K562 (cell line): ENCODE data around the gene SLC5A5. TPM values are rescaled to one million over a fixed set of nuclear protein-coding genes. Genes with fewer than 3 reads are reported as not detected.

ENCODE experiments used
- BRF1 ChIP-seq: IDR thresholded peaks from 3 replicates; pipeline ENCODE4 v1.6.1; 2011; ENCODE audit warnings: borderline replicate concordance, mild to moderate bottlenecking; ENCODE audit not compliant: insufficient read length; ENCODE audit errors: extremely low read depth
- CEBPB ChIP-seq: fragments of 450-650 bp; IDR thresholded peaks from 2 replicates; pipeline ENCODE4 v1.6.1; 2016; ENCODE audit warnings: missing genetic modification characterization, missing compliant biosample characterization
- CREBBP ChIP-seq: IDR thresholded peaks from one replicate; pipeline ENCODE4 v1.6.1; 2012; ENCODE audit warnings: low read depth, mild to moderate bottlenecking, control low read depth, inconsistent platforms, low read length
- CSDE1 ChIP-seq, 2 experiments: fragments of 450-650 bp; IDR thresholded peaks; 2 replicates each; pipeline ENCODE4 v1.6.1; 2016; ENCODE audit warnings: mild to moderate bottlenecking in 1 of 2
- FOXK2 ChIP-seq, 2 experiments: fragments of 450-650 bp; IDR thresholded peaks in 1 of 2; conservative IDR thresholded peaks in 1 of 2; 2 replicates each; pipeline ENCODE4 v1.6.1; 2016; ENCODE audit warnings: low read depth in 2 of 2, mild to moderate bottlenecking in 1 of 2
- HMG20B ChIP-seq: fragments of 250-450 bp; sonication (Bioruptor Pico); IDR thresholded peaks from 2 replicates; pipeline ENCODE4 v1.5.0; 2021; ENCODE audit warnings: mild to moderate bottlenecking
- ILF3 ChIP-seq: fragments of 450-650 bp; IDR thresholded peaks from 2 replicates; pipeline ENCODE4 v1.6.1; 2018; ENCODE audit warnings: antibody characterized with exemption, mild to moderate bottlenecking, moderate library complexity, borderline replicate concordance
- KLF13 ChIP-seq: fragments of 450-650 bp; IDR thresholded peaks from 2 replicates; pipeline ENCODE4 v1.6.1; 2016; ENCODE audit warnings: missing genetic modification characterization, low read depth, mild to moderate bottlenecking, missing compliant biosample characterization, moderate library complexity, borderline replicate concordance
- L3MBTL2 ChIP-seq: fragments of 450-650 bp; IDR thresholded peaks from 2 replicates; pipeline ENCODE4 v1.6.1; 2016; ENCODE audit warnings: mild to moderate bottlenecking, moderate library complexity
- NRF1 ChIP-seq, 2 experiments: fragments of 450-650 bp; IDR thresholded peaks in 1 of 2; conservative IDR thresholded peaks in 1 of 2; 2 replicates each; pipeline ENCODE4 v1.6.1; 2014; ENCODE audit warnings: mild to moderate bottlenecking in 2 of 2
- SMAD1 ChIP-seq: fragments of 150-350 bp; IDR thresholded peaks from 2 replicates; pipeline ENCODE4 v1.6.1; 2014; ENCODE audit warnings: low read length, low read depth; ENCODE audit not compliant: partially characterized antibody
- SP2 ChIP-seq: IDR thresholded peaks from 2 replicates; pipeline ENCODE4 v1.6.1; 2011; ENCODE audit warnings: mild to moderate bottlenecking, low read depth, low read length, moderate library complexity; ENCODE audit not compliant: poor library complexity, severe bottlenecking; ENCODE audit errors: extremely low read depth
- SRSF9 ChIP-seq: fragments of 200-400 bp; formaldehyde crosslinking; IDR thresholded peaks from 2 replicates; pipeline ENCODE4 v1.6.1; 2017; ENCODE audit warnings: low read depth, low read length, borderline replicate concordance
- TCF3 ChIP-seq: sonication (generic); formaldehyde crosslinking; IDR thresholded peaks from 2 replicates; pipeline ENCODE4 v1.4.0; 2020; ENCODE audit warnings: mild to moderate bottlenecking, missing genetic modification reagents
- TSC22D4 ChIP-seq: fragments of 450-650 bp; IDR thresholded peaks from 2 replicates; pipeline ENCODE4 v1.6.1; 2016; ENCODE audit warnings: missing genetic modification characterization, missing biosample characterization, control low read depth
- ZNF165 ChIP-seq: fragments of 250-450 bp; sonication (Bioruptor Pico); IDR thresholded peaks from 2 replicates; pipeline ENCODE4 v1.4.0; 2020; ENCODE audit warnings: borderline replicate concordance
- ZNF589 ChIP-seq: fragments of 200-800 bp; sonication (Bioruptor generic); IDR thresholded peaks from 2 replicates; pipeline ENCODE4 v1.6.1; 2016; ENCODE audit warnings: low read depth, missing genetic modification characterization, missing compliant biosample characterization
- polyA plus RNA-seq, 8 experiments: library from polyadenylated mRNA; depleted of rRNA in 4 of 8; stranded (reverse) in 5 of 8; unstranded in 3 of 8; fragments of >200 nt; fragmentation: Nextera tagmentation in 2 of 8; fragmentation: Illumina TruSeq in 1 of 8; extraction: Ambion mirVana in 2 of 8; extraction: Trizol in 1 of 8; gene quantifications; 2 replicates each; pipeline versions ENCODE4 v1.2.1 to v1.2.3, GENCODE V29; 2011 to 2014; ENCODE audit warnings: inconsistent platforms in 1 of 8, missing spikeins in 1 of 8
- total RNA-seq, 7 experiments: library from RNA; depleted of rRNA in 6 of 7; stranded (reverse); fragments of >200 nt in 6 of 7; fragmentation: Illumina TruSeq in 2 of 7; extraction: Trizol in 2 of 7; gene quantifications; 2 replicates each; pipeline versions ENCODE4 v1.2.1 to v1.2.3, GENCODE V29; 2011 to 2021; ENCODE audit warnings: low replicate concordance in 1 of 7
- TF ChIP-seq, protein P1 (sequence below): fragments of 450-650 bp; formaldehyde crosslinking; IDR thresholded peaks from 2 replicates; pipeline ENCODE4 v1.4.0; 2022; ENCODE audit warnings: missing genetic modification characterization
- TF ChIP-seq, protein P2 (sequence below): fragments of 250-450 bp; sonication (Bioruptor Pico); IDR thresholded peaks from 2 replicates; pipeline ENCODE4 v1.5.0; 2020; ENCODE audit warnings: mild to moderate bottlenecking, borderline replicate concordance
- TF ChIP-seq, protein P3 (sequence below): sonication (generic); formaldehyde crosslinking; IDR thresholded peaks from 2 replicates; pipeline ENCODE4 v1.8.0; 2022; ENCODE audit warnings: mild to moderate bottlenecking, missing genetic modification reagents
- TF ChIP-seq, protein P4 (sequence below): fragments of 250-450 bp; sonication (Bioruptor Pico); IDR thresholded peaks from 2 replicates; pipeline ENCODE4 v1.9.0; 2021; ENCODE audit warnings: mild to moderate bottlenecking, inconsistent platforms

Gene SLC5A5
- total and polyA plus RNA-seq, 9 of the 15 experiments (the other 6 are each of a cell fraction or from before 2014, with no cell fraction given): 0.10 to 0.73 (median 0.23) TPM

DNA sequence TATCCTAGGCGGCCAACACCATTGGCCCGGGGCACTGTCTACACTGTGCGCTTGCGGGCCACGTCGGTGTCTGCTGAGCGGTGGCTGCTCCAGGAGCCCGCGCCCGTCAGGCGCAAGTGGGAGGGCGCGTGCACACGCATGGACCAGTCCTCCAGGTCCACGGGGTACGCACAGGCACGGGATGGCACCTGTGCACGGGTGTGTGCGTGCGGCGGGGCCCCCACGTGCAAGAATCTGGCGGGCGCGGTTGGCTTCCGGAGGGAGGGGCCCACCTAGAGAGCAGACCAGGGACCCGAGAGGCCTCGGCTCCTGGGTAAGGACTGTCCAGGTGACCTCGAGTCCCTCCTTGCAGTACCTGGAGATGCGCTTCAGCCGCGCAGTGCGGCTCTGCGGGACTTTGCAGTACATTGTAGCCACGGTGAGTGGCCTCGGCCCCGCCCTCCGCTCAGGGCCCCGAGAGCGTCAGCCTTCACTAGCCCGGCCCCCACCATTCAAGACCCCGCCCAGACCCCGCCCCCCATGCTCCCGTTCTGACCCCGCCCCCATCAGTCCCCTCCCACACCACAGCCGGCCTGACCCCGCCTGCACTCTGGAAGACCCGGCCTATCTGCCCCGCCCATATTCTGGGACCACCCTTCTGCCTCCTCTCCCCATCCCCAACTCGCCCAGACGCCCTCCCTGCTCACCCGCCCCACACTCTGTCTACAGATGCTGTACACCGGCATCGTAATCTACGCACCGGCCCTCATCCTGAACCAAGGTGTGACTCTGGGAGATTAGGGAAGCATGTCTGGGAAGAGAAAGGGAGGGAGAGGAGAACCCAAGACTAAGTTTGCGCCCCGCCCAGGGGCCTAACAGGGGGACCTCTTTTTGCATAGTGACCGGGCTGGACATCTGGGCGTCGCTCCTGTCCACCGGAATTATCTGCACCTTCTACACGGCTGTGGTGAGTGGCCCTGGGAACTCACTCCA lies 2.3 kb downstream of the SLC5A5 start (continued):
- TF ChIP-seq, protein P1, sequence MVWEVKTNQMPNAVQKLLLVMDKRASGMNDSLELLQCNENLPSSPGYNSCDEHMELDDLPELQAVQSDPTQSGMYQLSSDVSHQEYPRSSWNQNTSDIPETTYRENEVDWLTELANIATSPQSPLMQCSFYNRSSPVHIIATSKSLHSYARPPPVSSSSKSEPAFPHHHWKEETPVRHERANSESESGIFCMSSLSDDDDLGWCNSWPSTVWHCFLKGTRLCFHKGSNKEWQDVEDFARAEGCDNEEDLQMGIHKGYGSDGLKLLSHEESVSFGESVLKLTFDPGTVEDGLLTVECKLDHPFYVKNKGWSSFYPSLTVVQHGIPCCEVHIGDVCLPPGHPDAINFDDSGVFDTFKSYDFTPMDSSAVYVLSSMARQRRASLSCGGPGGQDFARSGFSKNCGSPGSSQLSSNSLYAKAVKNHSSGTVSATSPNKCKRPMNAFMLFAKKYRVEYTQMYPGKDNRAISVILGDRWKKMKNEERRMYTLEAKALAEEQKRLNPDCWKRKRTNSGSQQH: no peak
- no peak for TF ChIP-seq TSC22D4 (tag)
- TF ChIP-seq CEBPB (tag): no peak
- no peak for TF ChIP-seq ZNF165 (CRISPR knock-in tag)
- TF ChIP-seq, protein P2, sequence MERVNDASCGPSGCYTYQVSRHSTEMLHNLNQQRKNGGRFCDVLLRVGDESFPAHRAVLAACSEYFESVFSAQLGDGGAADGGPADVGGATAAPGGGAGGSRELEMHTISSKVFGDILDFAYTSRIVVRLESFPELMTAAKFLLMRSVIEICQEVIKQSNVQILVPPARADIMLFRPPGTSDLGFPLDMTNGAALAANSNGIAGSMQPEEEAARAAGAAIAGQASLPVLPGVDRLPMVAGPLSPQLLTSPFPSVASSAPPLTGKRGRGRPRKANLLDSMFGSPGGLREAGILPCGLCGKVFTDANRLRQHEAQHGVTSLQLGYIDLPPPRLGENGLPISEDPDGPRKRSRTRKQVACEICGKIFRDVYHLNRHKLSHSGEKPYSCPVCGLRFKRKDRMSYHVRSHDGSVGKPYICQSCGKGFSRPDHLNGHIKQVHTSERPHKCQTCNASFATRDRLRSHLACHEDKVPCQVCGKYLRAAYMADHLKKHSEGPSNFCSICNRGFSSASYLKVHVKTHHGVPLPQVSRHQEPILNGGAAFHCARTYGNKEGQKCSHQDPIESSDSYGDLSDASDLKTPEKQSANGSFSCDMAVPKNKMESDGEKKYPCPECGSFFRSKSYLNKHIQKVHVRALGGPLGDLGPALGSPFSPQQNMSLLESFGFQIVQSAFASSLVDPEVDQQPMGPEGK: no peak
- no peak for TF ChIP-seq ZNF589 (CRISPR knock-in tag)
- TF ChIP-seq HMG20B (CRISPR knock-in tag): no peak
- no peak for TF ChIP-seq TCF3 (CRISPR knock-in tag)
- no peak for TF ChIP-seq SRSF9
- TF ChIP-seq KLF13 (tag): no peak
- no peak for TF ChIP-seq BRF1
- TF ChIP-seq CREBBP: no peak
- no peak for TF ChIP-seq SMAD1
- TF ChIP-seq SP2: no peak
- TF ChIP-seq NRF1 (conservative IDR thresholded peaks at IDR 0.05 in 1 of 2, IDR thresholded peaks at IDR 0.05 in 1 of 2): peak in 1 of 2 experiments; percentile 45; a peak in 3 of 4 replicates
- TF ChIP-seq, protein P3, sequence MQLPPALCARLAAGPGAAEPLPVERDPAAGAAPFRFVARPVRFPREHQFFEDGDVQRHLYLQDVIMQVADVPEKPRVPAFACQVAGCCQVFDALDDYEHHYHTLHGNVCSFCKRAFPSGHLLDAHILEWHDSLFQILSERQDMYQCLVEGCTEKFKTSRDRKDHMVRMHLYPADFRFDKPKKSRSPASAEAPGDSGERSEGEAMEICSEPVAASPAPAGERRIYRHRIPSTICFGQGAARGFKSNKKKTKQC (CRISPR knock-in tag): no peak
- TF ChIP-seq CSDE1 (IDR thresholded peaks at IDR 0.05): no peak
- TF ChIP-seq, protein P4, sequence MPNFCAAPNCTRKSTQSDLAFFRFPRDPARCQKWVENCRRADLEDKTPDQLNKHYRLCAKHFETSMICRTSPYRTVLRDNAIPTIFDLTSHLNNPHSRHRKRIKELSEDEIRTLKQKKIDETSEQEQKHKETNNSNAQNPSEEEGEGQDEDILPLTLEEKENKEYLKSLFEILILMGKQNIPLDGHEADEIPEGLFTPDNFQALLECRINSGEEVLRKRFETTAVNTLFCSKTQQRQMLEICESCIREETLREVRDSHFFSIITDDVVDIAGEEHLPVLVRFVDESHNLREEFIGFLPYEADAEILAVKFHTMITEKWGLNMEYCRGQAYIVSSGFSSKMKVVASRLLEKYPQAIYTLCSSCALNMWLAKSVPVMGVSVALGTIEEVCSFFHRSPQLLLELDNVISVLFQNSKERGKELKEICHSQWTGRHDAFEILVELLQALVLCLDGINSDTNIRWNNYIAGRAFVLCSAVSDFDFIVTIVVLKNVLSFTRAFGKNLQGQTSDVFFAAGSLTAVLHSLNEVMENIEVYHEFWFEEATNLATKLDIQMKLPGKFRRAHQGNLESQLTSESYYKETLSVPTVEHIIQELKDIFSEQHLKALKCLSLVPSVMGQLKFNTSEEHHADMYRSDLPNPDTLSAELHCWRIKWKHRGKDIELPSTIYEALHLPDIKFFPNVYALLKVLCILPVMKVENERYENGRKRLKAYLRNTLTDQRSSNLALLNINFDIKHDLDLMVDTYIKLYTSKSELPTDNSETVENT: no peak
- no peak for TF ChIP-seq FOXK2 (conservative IDR thresholded peaks at IDR 0.05 in 1 of 2, IDR thresholded peaks at IDR 0.05 in 1 of 2; ENCODE audit: low read depth in 2 of 2)
- TF ChIP-seq L3MBTL2: peak; percentile 66; the same call in 1 of the 2 replicates
- TF ChIP-seq ILF3: no peak
